HG02642 (cell line): Measurements from ENCODE around the gene PIP5K1B.

Source experiments
- ATAC-seq: cut with Tn5 transposase; IDR thresholded peaks from one replicate; pipeline ENCODE4 v1.9.1; 2021; ENCODE audit warnings: mild to moderate bottlenecking; ENCODE audit not compliant: unreplicated experiment, poor library complexity

Gene PIP5K1B

DNA sequence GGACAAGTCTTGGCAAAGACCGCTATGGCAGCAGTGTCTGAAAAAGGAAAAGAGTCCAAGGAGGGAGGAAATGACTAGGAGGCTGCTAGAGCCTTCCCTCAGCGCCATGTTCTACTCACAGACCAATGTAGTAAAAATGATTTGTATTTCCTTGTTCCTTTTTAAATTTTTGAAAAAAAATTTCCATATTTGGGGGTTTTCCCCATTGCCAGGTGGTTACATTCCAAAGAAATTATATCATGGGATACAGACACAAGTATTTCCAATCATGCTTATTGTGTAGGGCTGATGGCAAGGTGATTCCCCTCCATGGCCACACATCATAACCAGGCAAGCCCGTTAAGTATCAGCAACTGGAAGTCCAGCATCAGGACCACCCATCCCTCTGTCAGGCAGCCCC lies 138.2 kb downstream of the PIP5K1B start:
- no peak for ATAC-seq

DNA sequence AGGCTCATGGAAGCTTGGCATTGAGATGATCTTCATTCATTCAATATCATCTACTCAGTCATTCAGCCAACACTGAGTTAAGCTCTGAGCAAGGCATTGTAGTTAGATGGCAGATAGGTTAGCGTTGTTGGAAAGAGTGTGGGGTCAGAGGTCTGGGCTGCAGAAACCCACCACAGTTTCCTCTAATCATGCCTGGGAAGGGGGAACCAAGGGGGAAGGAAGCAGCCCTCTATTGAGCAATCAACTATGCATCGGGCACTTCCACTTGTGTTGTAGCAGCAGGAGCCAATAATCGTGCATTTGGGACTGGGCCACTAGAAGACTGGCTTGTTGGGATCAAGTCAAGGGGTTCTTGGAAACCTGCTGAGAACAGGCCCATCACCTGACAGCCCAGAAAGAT lies 139.1 kb downstream of the PIP5K1B start:
- no peak for ATAC-seq

DNA sequence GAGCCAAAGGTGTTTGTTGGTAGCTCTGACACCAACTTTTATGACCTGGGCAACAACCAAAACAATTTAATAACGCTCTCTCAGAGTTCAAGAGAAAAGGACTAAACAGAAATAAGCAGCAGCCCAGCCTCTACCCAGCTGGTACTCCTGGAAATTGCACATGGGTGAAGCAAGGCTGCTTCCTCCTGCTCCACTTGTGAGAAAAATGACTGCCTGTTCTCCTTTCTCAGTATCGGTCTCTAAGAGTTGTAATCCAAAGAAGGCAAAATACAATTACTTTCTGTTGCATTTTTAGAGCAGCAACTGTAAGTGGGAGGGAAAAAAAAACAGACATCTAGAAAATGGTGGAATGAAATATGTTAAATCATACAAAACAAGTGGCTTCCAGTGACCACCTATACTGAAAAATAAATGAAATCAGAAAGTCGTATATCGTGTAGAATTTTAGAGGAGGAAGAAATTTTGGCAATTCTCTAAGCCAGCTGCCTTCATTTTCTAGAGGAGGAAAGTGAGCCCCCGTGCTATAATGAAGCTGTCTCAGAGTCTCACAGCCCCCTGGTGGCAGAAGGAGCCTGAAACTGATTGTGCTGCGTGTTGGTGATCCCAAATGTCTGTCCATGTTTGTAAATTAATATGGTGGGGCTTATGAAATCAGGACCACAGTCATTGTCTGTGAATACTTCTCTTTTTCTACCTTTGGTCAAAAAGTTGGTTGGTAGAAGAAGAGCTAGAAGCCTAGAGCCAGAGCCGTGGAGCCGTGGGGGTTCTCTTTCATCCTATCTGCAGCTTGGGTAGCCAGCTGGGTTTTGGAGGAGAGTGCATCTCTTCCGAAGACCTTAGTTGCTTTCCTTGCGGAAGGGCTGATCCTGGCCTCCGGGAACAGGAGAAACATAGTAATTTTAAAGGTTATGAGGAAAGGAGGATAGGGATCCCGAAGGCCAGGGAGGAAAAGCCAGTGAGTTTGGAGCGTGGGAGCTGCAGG lies 139.9 kb downstream of the PIP5K1B start:
- peak; percentile 69 for ATAC-seq

DNA sequence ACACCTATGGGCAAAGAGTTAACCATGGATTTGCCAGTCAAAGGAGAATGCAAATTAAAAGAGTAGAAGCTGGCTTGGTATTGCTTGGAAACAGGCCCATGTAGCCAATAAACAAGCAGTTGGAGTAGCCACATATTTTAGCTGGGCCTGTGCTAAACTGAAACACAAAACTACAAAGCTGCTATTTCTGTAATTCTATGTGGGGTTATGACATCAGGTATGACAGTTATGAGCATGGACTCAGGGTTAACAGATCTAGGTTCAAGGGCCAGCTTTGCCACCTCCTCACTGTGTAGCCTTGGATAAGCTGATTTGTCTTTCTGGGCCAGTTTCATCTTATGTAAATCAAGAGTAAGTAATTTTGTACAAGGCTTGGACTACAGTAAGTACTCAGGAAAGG lies 142.7 kb downstream of the PIP5K1B start:
- peak; percentile 54 for ATAC-seq

DNA sequence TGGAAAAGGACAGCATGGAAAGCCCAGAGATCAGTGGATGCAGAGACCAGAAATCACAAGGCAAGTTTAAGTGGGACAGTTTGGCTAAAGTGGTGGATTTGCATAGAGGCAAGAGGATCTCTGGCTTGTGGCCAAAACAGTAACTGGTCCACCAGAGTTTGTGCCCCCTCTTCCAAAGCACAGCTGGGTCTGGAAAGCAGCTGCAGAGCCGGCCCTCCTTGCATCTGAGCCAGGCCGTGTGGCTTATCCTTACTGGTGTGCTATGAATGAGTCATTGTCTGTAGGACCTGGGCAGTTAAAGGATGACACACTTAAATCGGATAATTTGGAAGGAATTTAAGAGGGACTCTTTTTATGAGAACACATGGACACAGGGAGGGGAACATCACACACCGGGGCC lies 146.6 kb downstream of the PIP5K1B start:
- no peak for ATAC-seq

DNA sequence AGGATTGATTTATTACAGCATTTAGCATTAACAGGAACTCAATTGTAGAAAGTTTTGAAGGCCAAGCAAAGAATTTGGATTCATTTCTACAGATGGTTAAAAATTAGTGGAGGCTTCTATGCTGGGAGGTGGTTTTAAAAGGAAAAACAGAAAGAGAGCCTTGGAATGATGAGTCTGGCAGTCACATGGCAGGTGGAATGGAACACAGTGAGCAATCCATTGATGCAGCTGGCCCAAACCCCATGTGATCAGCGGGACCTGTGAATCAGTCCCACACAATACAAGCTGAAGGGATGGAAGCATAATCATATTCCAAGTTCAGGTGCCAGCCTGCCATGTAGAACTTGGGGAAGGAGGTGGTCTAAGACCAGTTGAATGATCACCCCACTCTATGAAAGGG lies 147.9 kb downstream of the PIP5K1B start:
- ATAC-seq, result no peak

DNA sequence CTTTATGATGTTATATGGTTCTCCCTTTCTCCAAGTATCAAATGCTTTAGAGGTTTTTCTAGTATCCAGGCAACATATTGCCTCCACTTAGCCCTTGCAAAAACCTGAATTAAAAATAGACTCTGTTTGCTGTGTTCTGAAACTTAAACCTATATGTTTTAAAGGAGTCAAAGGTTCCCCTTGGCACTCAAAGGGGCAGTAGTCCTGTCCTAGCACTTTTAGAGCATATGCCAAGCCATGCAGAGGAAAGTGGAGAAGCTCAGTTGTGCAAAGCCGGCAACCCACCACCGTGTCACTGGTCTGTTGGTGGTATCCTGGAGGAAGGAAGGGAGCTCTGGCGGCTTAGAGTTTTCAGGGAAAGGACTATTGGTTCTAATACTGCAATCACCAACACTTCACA lies 154.3 kb downstream of the PIP5K1B start:
- no peak for ATAC-seq

DNA sequence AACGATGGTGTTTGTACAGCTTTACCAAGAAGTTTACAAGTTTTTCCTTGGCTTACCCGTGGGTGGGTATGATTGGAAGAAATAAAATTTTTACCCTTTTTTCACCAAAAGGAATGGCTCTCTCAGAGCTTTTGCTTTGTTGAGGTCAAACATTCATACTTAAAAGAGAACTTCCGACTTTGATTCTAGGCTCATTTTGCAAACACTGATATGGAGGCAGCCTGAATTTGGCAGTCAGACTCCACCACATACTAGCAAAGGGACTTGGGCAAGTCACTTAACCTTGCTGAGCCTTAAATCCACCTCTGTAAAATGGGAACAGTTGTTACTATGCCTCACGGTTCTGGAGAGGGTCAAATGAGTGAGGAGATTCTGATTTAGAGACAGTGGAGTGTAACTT lies 155.4 kb downstream of the PIP5K1B start:
- ATAC-seq, result no peak

DNA sequence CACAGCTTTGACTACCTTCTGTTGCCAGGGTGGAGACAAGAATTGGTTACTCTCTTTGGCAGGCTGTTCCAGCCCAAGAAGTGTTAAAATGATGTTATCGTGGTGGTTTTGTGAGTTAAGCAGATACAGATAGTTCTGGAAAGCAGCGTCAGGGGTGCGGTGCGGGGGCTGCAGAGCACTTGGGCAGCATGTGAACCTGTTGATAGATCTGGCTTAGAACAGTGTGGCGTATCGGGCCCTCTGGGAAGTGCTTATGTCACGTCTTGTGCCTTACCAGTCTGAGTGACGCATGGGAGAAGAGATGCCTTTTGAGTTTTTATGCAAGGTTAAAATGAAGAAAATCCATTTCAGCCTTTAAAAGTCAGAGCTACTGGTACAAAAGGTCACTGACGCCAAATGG lies 156.4 kb downstream of the PIP5K1B start:
- ATAC-seq, result no peak

DNA sequence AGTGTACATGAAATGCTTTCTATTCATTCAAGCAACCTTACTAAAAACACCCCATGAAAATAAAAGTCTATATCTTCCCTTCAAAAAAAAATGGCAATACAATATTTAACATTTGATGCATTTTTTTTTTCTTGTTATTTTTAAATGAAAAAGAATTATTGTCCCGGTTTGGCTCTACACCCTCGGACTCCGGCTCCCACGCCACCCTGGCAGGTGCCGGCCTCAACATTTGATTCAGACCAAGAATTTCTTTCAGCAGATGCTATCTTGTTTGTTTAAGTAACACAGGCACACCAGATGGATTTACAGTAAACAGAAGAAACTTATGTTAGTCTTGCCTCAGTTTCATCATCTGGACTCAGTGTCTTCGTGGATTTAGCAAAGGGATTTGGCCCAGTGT lies 162.0 kb downstream of the PIP5K1B start:
- ATAC-seq, result no peak

DNA sequence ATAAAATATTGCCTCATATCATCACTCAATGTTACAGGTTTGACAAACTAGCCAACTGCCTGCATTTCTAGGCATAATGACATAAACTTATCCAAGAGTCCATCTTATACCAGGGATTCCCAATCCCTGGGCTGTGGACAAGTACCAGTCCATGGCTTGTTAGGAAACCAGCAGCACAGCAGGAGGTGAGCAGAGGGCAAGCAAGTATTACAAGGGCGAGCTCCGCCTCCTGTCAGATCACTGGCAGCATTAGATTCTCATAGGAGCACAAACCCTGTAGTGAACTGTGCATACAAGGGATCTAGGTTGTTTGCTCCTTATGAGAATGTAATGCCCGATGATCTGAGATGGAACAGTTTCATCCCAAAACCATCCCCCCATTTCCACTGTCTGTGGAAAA lies 164.0 kb downstream of the PIP5K1B start:
- ATAC-seq, result no peak

DNA sequence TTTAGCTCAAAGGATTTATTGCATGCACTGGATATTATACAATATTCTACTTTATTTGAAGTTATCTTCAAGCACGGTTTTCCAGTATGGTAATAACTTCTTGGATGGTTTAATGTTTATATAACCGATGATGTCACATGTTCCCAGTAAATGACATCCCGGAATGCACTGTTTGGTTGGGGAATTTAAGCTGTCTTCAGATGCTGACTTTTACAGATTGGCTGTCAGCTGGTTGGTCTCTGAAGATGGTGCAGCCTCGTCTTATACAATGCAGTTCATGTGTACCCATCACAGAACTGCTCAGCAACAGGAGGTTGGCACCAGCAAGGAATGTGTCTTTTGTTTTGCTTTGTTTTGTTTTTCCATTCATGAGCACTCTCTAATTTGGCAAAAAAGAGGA lies 165.0 kb downstream of the PIP5K1B start:
- no peak for ATAC-seq

DNA sequence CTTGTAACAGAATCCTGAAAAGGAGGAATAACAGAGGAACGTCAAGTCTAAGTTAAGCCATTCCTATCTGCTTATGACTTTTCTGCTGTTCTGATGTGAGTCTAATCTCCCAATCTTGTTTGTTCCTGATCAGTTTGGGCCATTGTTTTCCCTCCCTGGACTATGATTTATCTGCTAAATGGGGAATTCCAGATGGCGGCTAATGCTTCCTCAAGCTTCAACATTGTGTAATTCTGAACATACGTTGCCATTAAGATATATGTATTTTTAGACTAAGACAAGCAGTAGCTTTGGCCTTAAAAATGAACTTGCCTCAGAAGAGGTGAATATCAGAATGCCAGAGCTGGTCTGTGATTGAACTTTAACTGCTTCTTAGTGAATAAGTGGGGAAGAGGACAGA lies 166.2 kb downstream of the PIP5K1B start:
- ATAC-seq, result no peak

DNA sequence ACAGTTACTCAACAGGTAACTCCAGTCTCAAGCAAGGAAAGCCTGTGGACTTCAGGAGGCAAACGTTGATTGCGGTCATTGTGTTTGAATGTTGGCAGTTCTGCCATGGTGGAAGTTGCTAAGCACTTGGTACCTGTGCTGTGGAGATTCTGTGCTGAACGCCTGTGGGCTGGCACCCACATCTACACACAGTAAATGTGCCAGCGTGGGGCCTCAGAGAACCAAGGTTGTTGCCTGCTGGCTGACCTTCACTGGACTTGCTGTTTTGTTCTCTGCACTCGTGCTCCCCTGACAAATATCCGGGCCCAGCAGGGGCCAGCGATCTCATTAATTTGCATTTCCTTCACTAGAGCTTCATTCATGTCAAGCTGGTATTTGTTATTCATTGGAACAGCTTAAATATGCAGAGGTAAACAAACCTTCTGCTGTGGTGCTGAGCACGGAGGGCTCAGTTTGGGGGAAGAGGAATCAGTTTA lies 167.0 kb downstream of the PIP5K1B start:
- ATAC-seq, result no peak

DNA sequence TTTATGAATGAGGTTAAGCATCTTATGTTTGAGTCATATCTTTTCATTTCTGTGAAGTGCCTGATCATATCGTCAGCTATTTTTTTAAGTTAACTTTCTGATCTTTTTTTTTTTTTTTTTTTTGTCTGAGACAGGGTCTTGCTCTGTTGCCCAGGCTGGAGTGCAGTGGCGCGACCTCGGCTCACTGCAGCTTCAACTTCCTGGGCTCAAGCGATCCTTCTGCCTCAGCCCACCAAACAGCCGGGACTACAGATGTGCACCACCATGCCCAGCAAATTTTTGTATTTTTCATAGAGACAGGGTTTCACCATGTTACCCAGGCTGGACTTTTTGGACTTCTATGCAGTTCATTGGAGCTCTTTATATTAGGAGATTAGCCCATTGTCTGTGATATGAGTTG lies 168.1 kb downstream of the PIP5K1B start:
- ATAC-seq, result no peak

DNA sequence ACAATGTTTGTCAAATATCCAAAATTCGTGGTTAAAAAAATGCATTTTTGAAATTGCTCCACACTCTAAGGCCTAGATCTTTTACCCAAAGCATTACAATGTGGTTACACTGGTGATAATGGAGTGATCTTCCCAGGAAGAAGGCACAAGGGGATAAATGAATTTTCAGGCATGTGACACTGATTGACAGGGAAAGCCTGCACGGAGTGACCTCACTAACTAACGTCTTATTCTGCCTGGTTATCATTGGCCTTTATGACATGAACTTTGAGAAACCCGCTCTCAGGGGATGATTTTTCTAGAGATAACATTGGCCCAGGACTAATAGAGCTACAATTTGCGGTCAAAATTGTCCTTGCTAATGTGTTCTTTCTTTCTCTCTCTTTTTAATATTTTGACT lies 171.2 kb downstream of the PIP5K1B start:
- ATAC-seq, result no peak

DNA sequence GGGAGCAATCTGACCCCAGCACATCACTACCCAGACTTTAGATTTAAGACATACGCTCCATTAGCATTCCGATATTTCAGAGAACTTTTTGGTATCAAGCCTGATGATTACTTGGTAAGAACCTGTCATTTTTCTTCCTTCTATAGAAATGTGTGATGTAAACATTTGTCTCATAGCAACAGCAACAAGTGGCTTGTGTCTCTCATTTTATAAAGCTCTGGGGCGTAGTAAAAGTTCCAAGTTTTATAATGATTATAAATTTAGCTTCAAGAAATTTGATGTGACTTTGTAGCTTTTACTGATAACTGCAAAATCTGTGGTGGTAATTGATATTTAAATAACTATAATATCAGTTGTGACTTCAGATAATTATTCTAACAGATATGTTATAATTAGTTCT lies 171.6 kb downstream of the PIP5K1B start:
- no peak for ATAC-seq

DNA sequence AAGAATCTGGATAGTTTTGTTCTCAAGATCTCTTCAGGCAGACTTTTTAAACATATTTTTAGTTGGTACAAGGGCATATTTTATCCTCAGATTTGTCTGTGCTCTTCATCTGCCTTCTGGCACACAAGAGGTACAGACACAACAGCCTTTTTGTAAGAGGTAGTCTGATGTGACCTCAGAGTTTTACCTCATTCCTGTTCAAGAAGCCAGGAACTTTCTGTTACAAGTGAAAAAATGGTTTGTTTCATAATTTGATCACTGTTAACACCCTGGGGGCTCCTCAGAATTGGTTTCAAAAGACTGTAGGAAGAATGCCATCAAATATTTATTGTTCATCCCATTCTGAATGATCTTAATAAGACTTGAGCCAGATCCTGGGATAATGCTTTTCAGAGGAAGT lies 172.2 kb downstream of the PIP5K1B start:
- ATAC-seq, result no peak

DNA sequence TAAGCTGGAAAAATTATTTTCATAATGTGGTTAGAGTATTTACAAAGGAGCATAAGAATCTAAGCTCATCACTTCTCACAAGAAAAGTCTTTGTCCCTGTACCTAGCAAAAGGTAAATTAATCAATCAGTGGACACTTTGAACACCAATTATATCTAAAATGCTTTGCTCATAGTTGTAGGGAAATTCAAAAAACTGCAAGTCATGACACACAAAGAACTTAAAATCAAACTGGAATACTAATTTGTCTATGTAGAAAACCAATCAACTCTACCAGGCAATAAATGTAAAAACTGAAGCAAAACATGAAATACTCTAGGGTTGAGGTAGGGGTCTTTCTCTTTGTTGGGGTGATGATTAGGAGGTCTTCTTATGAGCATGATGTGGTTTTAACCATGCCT lies 173.4 kb downstream of the PIP5K1B start:
- no peak for ATAC-seq

DNA sequence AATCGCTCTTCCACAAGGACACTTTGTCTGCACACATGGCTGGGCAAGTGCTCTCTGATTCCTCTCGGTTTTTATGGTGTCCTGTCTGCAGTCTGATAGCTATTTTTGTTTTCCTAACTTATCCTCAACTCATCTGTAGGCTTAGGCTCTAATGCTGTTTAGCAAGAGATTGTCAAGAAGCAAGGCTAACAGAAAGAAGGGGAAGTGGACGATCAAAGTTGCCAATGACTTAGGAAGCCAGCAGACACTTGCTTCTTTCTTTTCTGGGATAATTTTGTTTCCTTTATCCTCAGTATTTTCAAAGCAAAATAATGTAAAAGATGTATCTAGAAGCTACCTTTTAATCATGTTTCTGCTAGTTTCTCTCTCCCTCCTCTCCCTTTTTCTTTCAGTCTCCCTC lies 178.2 kb downstream of the PIP5K1B start:
- no peak for ATAC-seq

DNA sequence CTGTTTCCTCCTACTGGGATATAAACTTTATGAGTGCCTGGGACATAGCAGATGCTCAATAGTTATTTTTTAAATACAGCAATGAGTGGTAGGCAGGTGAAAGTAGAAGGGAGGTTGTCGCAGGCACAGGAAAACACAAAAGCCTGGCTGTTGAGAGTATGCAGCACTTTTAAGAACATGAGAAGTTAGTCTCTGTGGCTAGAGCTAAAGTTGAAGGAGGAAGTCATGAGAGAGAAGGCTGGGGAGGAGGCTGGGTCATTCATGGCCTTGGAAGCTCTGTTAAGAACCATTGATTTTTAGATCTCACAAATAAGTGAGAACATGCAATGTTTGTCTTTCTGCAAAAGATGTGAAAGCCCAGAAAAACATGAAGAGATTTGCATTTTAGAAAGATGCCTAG lies 182.2 kb downstream of the PIP5K1B start:
- ATAC-seq, result no peak

DNA sequence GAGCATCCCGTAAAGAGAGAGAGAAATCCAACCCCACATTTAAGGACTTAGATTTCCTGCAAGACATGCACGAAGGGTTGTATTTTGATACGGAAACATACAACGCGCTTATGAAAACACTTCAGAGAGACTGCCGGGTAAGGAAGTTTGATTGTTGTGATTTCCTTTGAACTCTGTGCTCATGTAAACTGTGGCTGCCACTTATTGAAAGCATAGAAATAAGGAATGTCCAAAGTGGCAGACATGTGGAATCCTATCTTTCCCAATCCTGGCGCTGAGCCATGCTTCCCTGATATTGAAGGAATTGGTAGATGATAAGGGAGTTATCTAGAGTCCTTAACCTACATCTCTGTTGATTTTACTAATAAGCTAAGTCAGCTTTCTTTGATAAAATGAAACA lies 189.5 kb downstream of the PIP5K1B start:
- ATAC-seq, result no peak
